Effector memory CD8-positive, alpha-beta T cell (primary cell): ENCODE measurements around the gene SYTL2.
"Not testable (repeated sequence)": the region's sequence is repeated elsewhere in the genome, so short reads cannot be mapped to it uniquely, and the experiment has no call there.

Experiments used
- ATAC-seq: fragments of 150-1000 bp; cut with Tn5 transposase; replicated peaks from 2 replicates; pipeline ENCODE4 v1.10.0; 2021; ENCODE audit warnings: mild to moderate bottlenecking, moderate library complexity
- DNase-seq, 3 experiments: peaks; one replicate each; pipeline ENCODE4 v3.0.0; 2021
- H3K27ac Mint-ChIP-seq, 2 donors: one replicate each; pipeline ENCODE4 v1.8.0; 2022; ENCODE audit warnings: mild to moderate bottlenecking in 2 of 2, mixed read lengths in 2 of 2, moderate library complexity in 2 of 2
- H3K27me3 Mint-ChIP-seq, 2 donors: one replicate each; pipeline ENCODE4 v1.8.0; 2022; ENCODE audit warnings: mixed read lengths in 2 of 2
- H3K36me3 Mint-ChIP-seq: one replicate; pipeline ENCODE4 v1.8.0; 2022; ENCODE audit warnings: mild to moderate bottlenecking, moderate library complexity, mixed read lengths; ENCODE audit not compliant: insufficient read depth
- H3K4me1 Mint-ChIP-seq, 2 donors: one replicate each; pipeline ENCODE4 v1.8.0; 2022; ENCODE audit warnings: low read depth in 2 of 2, mixed read lengths in 2 of 2
- H3K4me3 Mint-ChIP-seq, 2 donors: one replicate each; pipeline ENCODE4 v1.8.0; 2022; ENCODE audit warnings: mild to moderate bottlenecking in 2 of 2, mixed read lengths in 2 of 2, moderate library complexity in 2 of 2
- H3K9me3 Mint-ChIP-seq, 2 donors: one replicate each; pipeline ENCODE4 v1.8.0; 2022; ENCODE audit warnings: mixed read lengths in 2 of 2

Gene SYTL2

GRCh38 chr11:85694385-85694980, 116.5 kb downstream of the SYTL2 start:
- ATAC-seq (peak; percentile 56), DNase-seq (peak; percentile 8 to 29 (median 21))
- H3K27ac Mint-ChIP-seq = peak overlapping the region; percentile 39 to 49
- H3K36me3 Mint-ChIP-seq = peaks cover 34% of the 10 kb centered on the region
- H3K4me3 Mint-ChIP-seq = no peak overlapping the region
- peaks cover 4 to 17% of the 10 kb centered on the region in 2 donors for H3K4me1 Mint-ChIP-seq
- H3K27me3 Mint-ChIP-seq = no peaks in the 10 kb centered on the region
- no peaks in the 10 kb centered on the region for H3K9me3 Mint-ChIP-seq

GRCh38 chr11:85685820-85686459, 125.0 kb downstream of the SYTL2 start, which contains the start of gene CCDC89:
TSS of gene CCDC89 (minus strand) at chr11:85686195. CDS start at chr11:85686130, 65 bp downstream.
- DNase-seq = no peak

GRCh38 chr11:85685125-85685819, 125.7 kb downstream of the SYTL2 start:
- H3K27me3 Mint-ChIP-seq = peaks cover 0 to 2% of the 10 kb centered on the region in 2 donors
- ATAC-seq = no peak
- H3K27ac Mint-ChIP-seq = peak overlapping the region; percentile 28 to 47
- H3K4me3 Mint-ChIP-seq = no peak overlapping the region
- DNase-seq = no peak
- H3K36me3 Mint-ChIP-seq = no peaks in the 10 kb centered on the region
- peaks cover 7 to 20% of the 10 kb centered on the region in 2 donors for H3K4me1 Mint-ChIP-seq
- H3K9me3 Mint-ChIP-seq = no peaks in the 10 kb centered on the region

More at GRCh38 chr11:85685820-85686459, 125.0 kb downstream of the SYTL2 start, which contains the start of gene CCDC89:
- no peak within 1 kb of the TSS for H3K4me3 Mint-ChIP-seq
- peak within 1 kb of the TSS; percentile 28 to 47 for H3K27ac Mint-ChIP-seq
- H3K9me3 Mint-ChIP-seq = no peaks in the 10 kb centered on the region
- H3K27me3 Mint-ChIP-seq = no peaks in the 10 kb centered on the region
- ATAC-seq = no peak
- peaks cover 7 to 18% of the 10 kb centered on the region in 2 donors for H3K4me1 Mint-ChIP-seq
- H3K36me3 Mint-ChIP-seq = peaks cover 4% of the 10 kb centered on the region

- no peaks in the 10 kb centered on the region for H3K36me3 Mint-ChIP-seq
- H3K4me1 Mint-ChIP-seq = peaks cover 7 to 20% of the 10 kb centered on the region in 2 donors
- H3K4me3 Mint-ChIP-seq = peak overlapping the region; percentile 80 to 87
- peak overlapping the region; percentile 79 to 92 for H3K27ac Mint-ChIP-seq
- ATAC-seq = peak; percentile 79
- DNase-seq = peak; percentile 36 to 49 (median 45)
- peaks cover 0 to 5% of the 10 kb centered on the region in 2 donors for H3K27me3 Mint-ChIP-seq
- no peaks in the 10 kb centered on the region for H3K9me3 Mint-ChIP-seq
These were observed 128.3 kb downstream of the SYTL2 start for GRCh38 chr11:85682330-85683305.

- Mint-ChIP-seq H3K27me3 (peaks cover 0 to 5% of the 10 kb centered on the region in 2 donors), H3K27ac (no peak overlapping the region), H3K9me3 (no peaks in the 10 kb centered on the region), H3K4me1 (peaks cover 7 to 20% of the 10 kb centered on the region in 2 donors), H3K4me3 (no peak overlapping the region), H3K36me3 (no peaks in the 10 kb centered on the region)
- no peak for DNase-seq
- ATAC-seq = peak; percentile 72
These were observed 130.0 kb downstream of the SYTL2 start for GRCh38 chr11:85680897-85681296.

- Mint-ChIP-seq H3K36me3 (no peaks in the 10 kb centered on the region), H3K4me1 (peaks cover 7 to 20% of the 10 kb centered on the region in 2 donors), H3K27ac (no peak overlapping the region), H3K4me3 (no peak overlapping the region), H3K9me3 (no peaks in the 10 kb centered on the region), H3K27me3 (peaks cover 0 to 5% of the 10 kb centered on the region in 2 donors)
- ATAC-seq (no peak), DNase-seq (no peak)
These were observed 131.4 kb downstream of the SYTL2 start for GRCh38 chr11:85679576-85679975.

GRCh38 chr11:85673393-85673792, 137.5 kb downstream of the SYTL2 start:
- Mint-ChIP-seq H3K4me3 (no peak overlapping the region), H3K36me3 (no peaks in the 10 kb centered on the region), H3K27me3 (peaks cover 0 to 7% of the 10 kb centered on the region in 2 donors), H3K4me1 (no peaks in the 10 kb centered on the region), H3K9me3 (no peaks in the 10 kb centered on the region), H3K27ac (no peak overlapping the region)
- DNase-seq (no peak), ATAC-seq (no peak)

- no peaks in the 10 kb centered on the region for H3K4me1 Mint-ChIP-seq
- peaks cover 0 to 7% of the 10 kb centered on the region in 2 donors for H3K27me3 Mint-ChIP-seq
- no peak for DNase-seq
- no peak overlapping the region for H3K4me3 Mint-ChIP-seq
- no peak overlapping the region for H3K27ac Mint-ChIP-seq
- no peaks in the 10 kb centered on the region for H3K9me3 Mint-ChIP-seq
- no peaks in the 10 kb centered on the region for H3K36me3 Mint-ChIP-seq
- no peak for ATAC-seq
These were observed 138.6 kb downstream of the SYTL2 start for GRCh38 chr11:85672105-85672902.

- not testable (repeated sequence) for H3K4me3 Mint-ChIP-seq, H3K9me3 Mint-ChIP-seq, H3K27me3 Mint-ChIP-seq, ATAC-seq, H3K4me1 Mint-ChIP-seq, DNase-seq, H3K36me3 Mint-ChIP-seq, H3K27ac Mint-ChIP-seq
These were observed 139.8 kb downstream of the SYTL2 start for GRCh38 chr11:85670949-85671663.

GRCh38 chr11:85668157-85668556, 142.8 kb downstream of the SYTL2 start:
- Mint-ChIP-seq H3K36me3 (peaks cover 26% of the 10 kb centered on the region), H3K4me3 (no peak overlapping the region), H3K27ac (no peak overlapping the region), H3K27me3 (peaks cover 0 to 7% of the 10 kb centered on the region in 2 donors), H3K4me1 (peaks cover 8 to 12% of the 10 kb centered on the region in 2 donors), H3K9me3 (no peaks in the 10 kb centered on the region)
- ATAC-seq = no peak
- no peak for DNase-seq

- Mint-ChIP-seq H3K27me3 (no peaks in the 10 kb centered on the region), H3K9me3 (no peaks in the 10 kb centered on the region), H3K36me3 (peaks cover 36% of the 10 kb centered on the region), H3K4me3 (no peak overlapping the region), H3K4me1 (peaks cover 13 to 23% of the 10 kb centered on the region in 2 donors), H3K27ac (no peak overlapping the region)
- ATAC-seq (no peak), DNase-seq (no peak)
These were observed 144.3 kb downstream of the SYTL2 start for GRCh38 chr11:85666687-85667086.

- H3K27ac Mint-ChIP-seq = peak overlapping the region; percentile 99 to 100
These were observed 145.2 kb downstream of the SYTL2 start for GRCh38 chr11:85665733-85666132.

More at GRCh38 chr11:85665733-85666132, 145.2 kb downstream of the SYTL2 start:
- Mint-ChIP-seq H3K27me3 (no peaks in the 10 kb centered on the region), H3K4me3 (peak overlapping the region; percentile 96 to 100), H3K9me3 (no peaks in the 10 kb centered on the region), H3K36me3 (peaks cover 44% of the 10 kb centered on the region), H3K4me1 (peaks cover 19 to 31% of the 10 kb centered on the region in 2 donors)
- ATAC-seq = no peak
- no peak for DNase-seq
